NCI-H2227 (cell line): ENCODE data around the gene YWHAQ.
"Not testable (repeated sequence)": the region's sequence is repeated elsewhere in the genome, so short reads cannot be mapped to it uniquely, and the experiment has no call there.

Experiments
- DNase-seq: peaks from one replicate; lab custom pipeline; 2025; ENCODE audit not compliant: unreplicated experiment; lab: John Stamatoyannopoulos, UW

YWHAQ gene

GRCh38 chr2:9554921-9555296, 75.9 kb downstream of the YWHAQ start:
- DNase-seq: peak; percentile 69

GRCh38 chr2:9552219-9553178, 78.3 kb downstream of the YWHAQ start:
- DNase-seq: no peak

GRCh38 chr2:9550859-9551391, 79.9 kb downstream of the YWHAQ start:
- DNase-seq: not testable (repeated sequence)

GRCh38 chr2:9549420-9549819, 81.4 kb downstream of the YWHAQ start:
- DNase-seq: no peak

GRCh38 chr2:9548506-9548905, 82.3 kb downstream of the YWHAQ start:
- no peak for DNase-seq

- no peak for DNase-seq
Observed at GRCh38 chr2:9547262-9547991, 83.4 kb downstream of the YWHAQ start.

- DNase-seq: no peak
Observed at GRCh38 chr2:9545502-9545901, 85.3 kb downstream of the YWHAQ start.

GRCh38 chr2:9543557-9543956, 87.2 kb downstream of the YWHAQ start:
- DNase-seq: no peak

- no peak for DNase-seq
Observed at GRCh38 chr2:9539531-9539930, 91.3 kb downstream of the YWHAQ start.

GRCh38 chr2:9538000-9538507, 92.7 kb downstream of the YWHAQ start:
- no peak for DNase-seq

GRCh38 chr2:9536504-9536903, 94.3 kb downstream of the YWHAQ start:
- no peak for DNase-seq

GRCh38 chr2:9535177-9535576, 95.6 kb downstream of the YWHAQ start:
- DNase-seq: no peak
